ENCODE measurements around the gene B4GALNT4.
"Not testable (repeated sequence)": the region's sequence is repeated elsewhere in the genome, so short reads cannot be mapped to it uniquely, and the experiment has no call there.

- not testable (repeated sequence) for TF ChIP-seq CTCF, POLR2A (IDR thresholded peaks at IDR 0.05)
Observed at GRCh38 chr11:349270-349954, 19.9 kb upstream of the B4GALNT4 start.
